Panc1 (cell line): Measurements from ENCODE around the gene GYPE. TPM values are rescaled to one million over a fixed set of nuclear protein-coding genes. Genes with fewer than 3 reads are reported as not detected.
"Not testable (repeated sequence)": the region's sequence is repeated elsewhere in the genome, so short reads cannot be mapped to it uniquely, and the experiment has no call there.

ENCODE experiments used
- ATAC-seq: fragments of 200-7000 bp; cut with Tn5 transposase; 2 replicates; pipeline ENCODE4 v1.9.1; 2020; ENCODE audit warnings: mild to moderate bottlenecking, moderate library complexity
- BruUV-seq: library from RNA; stranded (reverse); fragments of 400-500 nt; replicated peaks from 2 replicates; lab custom pipeline; 2021; lab: Mats Ljungman, UMichigan
- CTCF ChIA-PET: fragments of 300-600 bp; sonication (Branson Sonifier 250); formaldehyde crosslinking; loops from one replicate; lab custom pipeline; 2022; ENCODE audit warnings: antibody characterized with exemption; lab: Charles Lee
- POLR2A ChIA-PET: fragments of 300-600 bp; sonication (Branson Sonifier 250); formaldehyde crosslinking; loops from one replicate; lab custom pipeline; 2022; ENCODE audit warnings: antibody characterized with exemption; lab: Charles Lee
- DNase-seq: peaks from one replicate; pipeline ENCODE4 v3.0.0-alpha.2; 2010; ENCODE audit warnings: low read depth, low spot score
- H3K27ac ChIP-seq: 2 replicates; pipeline ENCODE4 v1.5.1; 2011; ENCODE audit warnings: mild to moderate bottlenecking, low read length, inconsistent platforms
- H3K27me3 ChIP-seq: fragments of 200-500 bp; sonication (Bioruptor generic); 2 replicates; pipeline ENCODE4 v1.6.0; 2014; ENCODE audit warnings: low read length, inconsistent platforms; ENCODE audit not compliant: control insufficient read depth, insufficient read depth
- H3K36me3 ChIP-seq: fragments of 200-500 bp; sonication (Bioruptor generic); 2 replicates; pipeline ENCODE4 v1.5.1; 2014; ENCODE audit warnings: inconsistent platforms, mild to moderate bottlenecking, low read length, moderate library complexity; ENCODE audit not compliant: control insufficient read depth, insufficient read depth
- H3K4me1 ChIP-seq: 2 replicates; pipeline ENCODE4 v1.5.1; 2011; ENCODE audit warnings: inconsistent platforms, mild to moderate bottlenecking, low read length, moderate library complexity; ENCODE audit not compliant: control insufficient read depth, insufficient read depth
- H3K4me3 ChIP-seq, 2 experiments: 2 replicates each; pipeline ENCODE4 v1.5.1; 2011 to 2012; ENCODE audit warnings: low read depth in 2 of 2, low read length in 2 of 2, mild to moderate bottlenecking in 2 of 2, inconsistent platforms in 1 of 2, moderate library complexity in 1 of 2
- H3K9me3 ChIP-seq: fragments of 200-500 bp; sonication (Bioruptor generic); 2 replicates; pipeline ENCODE4 v1.5.1; 2014; ENCODE audit warnings: low read depth, mild to moderate bottlenecking, inconsistent platforms, low read length, moderate library complexity; ENCODE audit not compliant: control insufficient read depth, insufficient read depth
- in situ Hi-C: cut with HindIII; loops from 2 replicates; pipeline ENCODE4 v1.10.0; 2016; ENCODE audit warnings: low sequenced_read_pairs, low pct_unique_long_range_greater_than_20kb
- intact Hi-C: fragments of 100-400 bp; cut with micrococcal nuclease; formaldehyde crosslinking; loops from one replicate; pipeline ENCODE4 v1.10.0; 2022; ENCODE audit not compliant: unreplicated experiment
- total RNA-seq: library from RNA; stranded (reverse); gene quantifications from one replicate; pipeline ENCODE4 v1.2.1, GENCODE V29; 2021; ENCODE audit not compliant: unreplicated experiment

GYPE gene
- total RNA-seq, 1 experiment from 2014 or later, result 0.15 TPM

GRCh38 chr4:143857391-143858336 lies 47.7 kb downstream of the GYPE start:
- H3K27ac ChIP-seq, DNase-seq, H3K27me3 ChIP-seq, H3K36me3 ChIP-seq, H3K4me3 ChIP-seq, ATAC-seq, H3K4me1 ChIP-seq, CTCF ChIA-PET, POLR2A ChIA-PET, intact Hi-C loops, in situ Hi-C loops, H3K9me3 ChIP-seq, BruUV-seq: not testable (repeated sequence)

- H3K27me3 ChIP-seq, CTCF ChIA-PET, H3K27ac ChIP-seq, POLR2A ChIA-PET, in situ Hi-C loops, BruUV-seq, H3K4me3 ChIP-seq, H3K36me3 ChIP-seq, ATAC-seq, intact Hi-C loops, H3K4me1 ChIP-seq, H3K9me3 ChIP-seq, DNase-seq: not testable (repeated sequence)
Observed at GRCh38 chr4:143856017-143856557, 49.3 kb downstream of the GYPE start.

GRCh38 chr4:143854645-143855044 lies 50.7 kb downstream of the GYPE start:
- intact Hi-C loops, BruUV-seq, DNase-seq, H3K4me1 ChIP-seq, ATAC-seq, in situ Hi-C loops, H3K36me3 ChIP-seq, H3K27ac ChIP-seq, CTCF ChIA-PET, H3K27me3 ChIP-seq, H3K9me3 ChIP-seq, H3K4me3 ChIP-seq, POLR2A ChIA-PET: not testable (repeated sequence)

GRCh38 chr4:143849296-143849695 lies 56.1 kb downstream of the GYPE start:
- H3K27ac ChIP-seq, ATAC-seq, H3K4me1 ChIP-seq, intact Hi-C loops, BruUV-seq, H3K27me3 ChIP-seq, POLR2A ChIA-PET, CTCF ChIA-PET, in situ Hi-C loops, DNase-seq, H3K4me3 ChIP-seq, H3K9me3 ChIP-seq, H3K36me3 ChIP-seq: not testable (repeated sequence)

- H3K27me3 ChIP-seq, intact Hi-C loops, ATAC-seq, POLR2A ChIA-PET, BruUV-seq, DNase-seq, H3K4me3 ChIP-seq, H3K4me1 ChIP-seq, in situ Hi-C loops, H3K27ac ChIP-seq, H3K36me3 ChIP-seq, H3K9me3 ChIP-seq, CTCF ChIA-PET: not testable (repeated sequence)
Observed at GRCh38 chr4:143843506-143843832, 61.9 kb downstream of the GYPE start.

- H3K27ac ChIP-seq, H3K9me3 ChIP-seq, intact Hi-C loops, CTCF ChIA-PET, H3K4me1 ChIP-seq, ATAC-seq, BruUV-seq, in situ Hi-C loops, DNase-seq, H3K36me3 ChIP-seq, H3K4me3 ChIP-seq, H3K27me3 ChIP-seq, POLR2A ChIA-PET: not testable (repeated sequence)
Observed at GRCh38 chr4:143842624-143843505, 62.5 kb downstream of the GYPE start.

- ATAC-seq, H3K36me3 ChIP-seq, DNase-seq, H3K4me1 ChIP-seq, H3K4me3 ChIP-seq, H3K27me3 ChIP-seq, intact Hi-C loops, BruUV-seq, POLR2A ChIA-PET, CTCF ChIA-PET, H3K9me3 ChIP-seq, in situ Hi-C loops, H3K27ac ChIP-seq: not testable (repeated sequence)
Observed at GRCh38 chr4:143839413-143839812, 65.9 kb downstream of the GYPE start.
